ENCODE results near the gene UNCX. TPM values are rescaled to one million over a fixed set of nuclear protein-coding genes. Genes with fewer than 3 reads are reported as not detected.

Gene UNCX
- total and polyA plus RNA-seq, 9 of the 15 experiments (the other 6 are each of a cell fraction or from before 2014, with no cell fraction given), result not detected

- WGBS (ENCODE audit: insufficient coverage, low coverage, missing lambda C conversion rate), result 6% methylated on average over 14 of the region's 17 CpGs
- FAIRE-seq (no peak), ATAC-seq (no peak), DNase-seq (ENCODE audit: extremely low read depth in 1 of 4, low spot score in 3 of 4) (no peak)
- Histone ChIP-seq H3K9me1 (ENCODE audit: control insufficient read depth, insufficient read depth, low read length) (no peaks in the 10 kb centered on the region), H3K9ac (ENCODE audit: insufficient read depth in 1 of 2, low read depth in 2 of 2, low read length in 2 of 2) (peak overlapping the region in 1 of 2 experiments; percentile 26; a peak in 2 of 4 replicates), H4K20me1 (replicated peaks; ENCODE audit: control insufficient read depth, insufficient read depth, low read length) (peaks cover 17% of the 10 kb centered on the region), H3K79me2 (ENCODE audit: control insufficient read depth, insufficient read depth, low read length) (no peaks in the 10 kb centered on the region), H3K27ac (ENCODE audit: extremely low read depth, low read depth, low read length) (no peak overlapping the region), H3K4me2 (ENCODE audit: insufficient read depth, low read length) (no peak overlapping the region), H3K27me3 (ENCODE audit: control insufficient read depth in 2 of 2, insufficient read depth in 2 of 2, low read length in 2 of 2) (peaks cover 45 to 79% of the 10 kb centered on the region in 2 experiments; a peak in 4 of 5 replicates), H3K4me1 (replicated peaks in 1 of 2; ENCODE audit: control insufficient read depth in 2 of 2, insufficient read depth in 2 of 2, low read length in 2 of 2) (peaks cover 2 to 50% of the 10 kb centered on the region in 2 experiments; a peak in 2 of 5 replicates), H3K4me3 (no peak overlapping the region), H2AFZ (ENCODE audit: low read depth, low read length) (no peak overlapping the region), H3K36me3 (ENCODE audit: control insufficient read depth, insufficient read depth, low read length) (no peaks in the 10 kb centered on the region), H3K9me3 (replicated peaks; ENCODE audit: control insufficient read depth, insufficient read depth, low read depth, low read length) (no peaks in the 10 kb centered on the region)
- ChIA-PET CTCF (ENCODE audit: low intra/inter-chr PET ratio) (no interaction called here), POLR2A (interaction anchor here (0.6 kb wide), 2 partner anchors 11 to 121 kb away, joined by 3 read pairs; no protein-coding TSS in a partner anchor)
- in situ Hi-C loops (cut with MboI) (no loop called here), intact Hi-C loops (cut with micrococcal nuclease) (no loop called here)
- TF ChIP-seq SNAPC5 (CRISPR knock-in tag; IDR thresholded peaks at IDR 0.05) (no peak), E2F6 (IDR thresholded peaks at IDR 0.05; ENCODE audit: borderline replicate concordance in 1 of 2, extremely low read depth in 1 of 2, insufficient read depth in 1 of 2, insufficient read length in 1 of 2, low read depth in 1 of 2, low read length in 1 of 2, poor library complexity in 1 of 2, severe bottlenecking in 1 of 2) (no peak), SIRT6 (IDR thresholded peaks at IDR 0.05; ENCODE audit: low read depth, low read length) (no peak), MEF2A (IDR thresholded peaks at IDR 0.05; ENCODE audit: control insufficient read depth, low read depth, low read length) (no peak), ZNF785 (CRISPR knock-in tag; IDR thresholded peaks at IDR 0.05) (no peak), CEBPB (tag; IDR thresholded peaks at IDR 0.05) (no peak), FOXJ3 (CRISPR knock-in tag; IDR thresholded peaks at IDR 0.05) (no peak), RBM17 (IDR thresholded peaks at IDR 0.05; ENCODE audit: borderline replicate concordance, low read depth, low read length) (no peak), PCBP1 (IDR thresholded peaks at IDR 0.05; ENCODE audit: low read depth, low read length, poor library complexity, severe bottlenecking) (no peak)
- TF ChIP-seq, protein P1, sequence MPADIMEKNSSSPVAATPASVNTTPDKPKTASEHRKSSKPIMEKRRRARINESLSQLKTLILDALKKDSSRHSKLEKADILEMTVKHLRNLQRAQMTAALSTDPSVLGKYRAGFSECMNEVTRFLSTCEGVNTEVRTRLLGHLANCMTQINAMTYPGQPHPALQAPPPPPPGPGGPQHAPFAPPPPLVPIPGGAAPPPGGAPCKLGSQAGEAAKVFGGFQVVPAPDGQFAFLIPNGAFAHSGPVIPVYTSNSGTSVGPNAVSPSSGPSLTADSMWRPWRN (IDR thresholded peaks at IDR 0.05; ENCODE audit: low read depth), result no peak
- BruUV-seq (replicated peaks), result no TSS peak
Measured at GRCh38 chr7:1252540-1253090, 19.9 kb downstream of the UNCX start.
